H1 (cell line): Measurements from ENCODE around the gene SYNE4. TPM values are rescaled to one million over a fixed set of nuclear protein-coding genes. Genes with fewer than 3 reads are reported as not detected.

Experiments used
- CTCF ChIA-PET: fragments of 300-600 bp; sonication (Branson Sonifier 250); formaldehyde crosslinking; loops from one replicate; lab custom pipeline; 2021; ENCODE audit not compliant: partially characterized antibody; lab: Charles Lee
- POLR2A ChIA-PET: fragments of 300-600 bp; sonication (Branson Sonifier 250); formaldehyde crosslinking; loops from one replicate; lab custom pipeline; 2021; ENCODE audit warnings: inconsistent platforms; ENCODE audit not compliant: partially characterized antibody; lab: Charles Lee
- DNase-seq, 2 experiments: peaks; one replicate each; pipeline versions ENCODE4 v3.0.0 to v3.0.0-alpha.2; 2010 to 2022; ENCODE audit warnings: low spot score in 2 of 2, low read depth in 1 of 2, mixed read lengths in 1 of 2
- FAIRE-seq: peaks from 2 replicates; lab custom pipeline; 2011; peaks lifted over from hg19 to GRCh38; lab: Jason Lieb, UNC
- H2AFZ ChIP-seq: 2 replicates; pipeline ENCODE4 v1.8.1; 2012; ENCODE audit warnings: low read length, inconsistent platforms
- H2AK5ac ChIP-seq: 2 replicates; pipeline ENCODE4 v1.6.1; 2013; ENCODE audit warnings: low read depth, low read length
- H2BK120ac ChIP-seq: replicated peaks from 2 replicates; pipeline ENCODE3; 2013; ENCODE audit warnings: low read depth, low read length, inconsistent platforms
- H2BK12ac ChIP-seq: 2 replicates; pipeline ENCODE4 v1.6.1; 2013; ENCODE audit warnings: low read depth, low read length
- H2BK15ac ChIP-seq: 2 replicates; pipeline ENCODE4 v1.6.1; 2013; ENCODE audit warnings: low read length
- H2BK20ac ChIP-seq: 2 replicates; pipeline ENCODE4 v1.6.1; 2013; ENCODE audit warnings: low read length
- H2BK5ac ChIP-seq: 2 replicates; pipeline ENCODE4 v1.6.1; 2013; ENCODE audit warnings: low read depth, low read length
- H3K14ac ChIP-seq: 2 replicates; pipeline ENCODE4 v1.6.1; 2013; ENCODE audit warnings: inconsistent platforms; ENCODE audit not compliant: insufficient read length
- H3K18ac ChIP-seq: 2 replicates; pipeline ENCODE4 v1.6.1; 2013; ENCODE audit warnings: low read length; ENCODE audit errors: extremely low read depth
- H3K23ac ChIP-seq: 2 replicates; pipeline ENCODE4 v1.6.1; 2013; ENCODE audit warnings: inconsistent platforms; ENCODE audit not compliant: insufficient read length
- H3K23me2 ChIP-seq: 2 replicates; pipeline ENCODE4 v1.6.1; 2013; ENCODE audit warnings: low read depth, low read length
- H3K27ac ChIP-seq: 2 replicates; pipeline ENCODE4 v1.6.1; 2011; ENCODE audit warnings: low read depth, low read length, inconsistent platforms
- H3K27me3 ChIP-seq, 4 experiments: replicated peaks in 1 of 4; 1 replicate in 1 of 4; 2 replicates in 3 of 4; pipeline versions ENCODE4 v1.6.1 to v1.8.1; 2011 to 2013; ENCODE audit warnings: low read length in 3 of 4, mild to moderate bottlenecking in 3 of 4, inconsistent platforms in 2 of 4, mixed read lengths in 2 of 4, moderate library complexity in 1 of 4; ENCODE audit not compliant: control insufficient read depth in 3 of 4, insufficient read depth in 3 of 4; ENCODE audit errors: extremely low read depth in 1 of 4
- H3K36me3 ChIP-seq, 4 experiments: 2 replicates each; pipeline versions ENCODE4 v1.6.1 to v1.8.1; 2011 to 2013; ENCODE audit warnings: mild to moderate bottlenecking in 4 of 4, low read length in 3 of 4, moderate library complexity in 2 of 4, control low read depth in 1 of 4, inconsistent platforms in 1 of 4; ENCODE audit not compliant: insufficient read depth in 4 of 4, control insufficient read depth in 2 of 4
- H3K4ac ChIP-seq: replicated peaks from 2 replicates; pipeline ENCODE3; 2013; ENCODE audit warnings: low read length, low read depth, mixed read lengths, inconsistent platforms; ENCODE audit not compliant: insufficient read length
- H3K4me1 ChIP-seq, 4 experiments: replicated peaks in 1 of 4; 1 replicate in 1 of 4; 2 replicates in 3 of 4; pipeline versions ENCODE4 v1.6.1 to v1.8.1; 2011 to 2013; ENCODE audit warnings: low read length in 3 of 4, inconsistent platforms in 2 of 4, mixed read lengths in 1 of 4; ENCODE audit not compliant: insufficient read depth in 4 of 4, control insufficient read depth in 3 of 4
- H3K4me2 ChIP-seq, 2 experiments: 2 replicates each; pipeline versions ENCODE4 v1.6.1 to v1.8.1; 2011 to 2013; ENCODE audit warnings: low read depth in 2 of 2, low read length in 2 of 2, control low read depth in 1 of 2, inconsistent platforms in 1 of 2, mild to moderate bottlenecking in 1 of 2; ENCODE audit not compliant: insufficient read depth in 1 of 2
- H3K4me3 ChIP-seq, 4 experiments: fragments of 200-600, 300-600 bp in 1 of 4; sonication (generic), shearing (Covaris generic), sonication (Bioruptor Twin) in 1 of 4; 2 replicates each; pipeline versions ENCODE4 v1.5.1 to v1.8.1; 2011 to 2016; ENCODE audit warnings: low read length in 4 of 4, low read depth in 3 of 4, control low read depth in 2 of 4, inconsistent platforms in 2 of 4, mild to moderate bottlenecking in 2 of 4, mixed read lengths in 1 of 4, moderate library complexity in 1 of 4; ENCODE audit not compliant: insufficient read depth in 2 of 4; ENCODE audit errors: extremely low read depth in 1 of 4
- H3K56ac ChIP-seq: replicated peaks from 2 replicates; pipeline ENCODE3; 2013; ENCODE audit warnings: low read depth, mild to moderate bottlenecking, mixed read lengths, low read length, inconsistent platforms; ENCODE audit not compliant: insufficient read length
- H3K79me1 ChIP-seq: 2 replicates; pipeline ENCODE4 v1.6.1; 2013; ENCODE audit warnings: low read depth, low read length, control low read depth
- H3K79me2 ChIP-seq, 2 experiments: 2 replicates each; pipeline versions ENCODE4 v1.6.1 to v1.8.1; 2012 to 2013; ENCODE audit warnings: low read length in 2 of 2, mild to moderate bottlenecking in 2 of 2, inconsistent platforms in 1 of 2; ENCODE audit not compliant: insufficient read depth in 2 of 2, control insufficient read depth in 1 of 2
- H3K9ac ChIP-seq, 4 experiments: replicated peaks in 1 of 4; 1 replicate in 1 of 4; 2 replicates in 3 of 4; pipeline versions ENCODE4 v1.6.1 to v1.8.1; 2011 to 2013; ENCODE audit warnings: low read depth in 3 of 4, low read length in 3 of 4, control low read depth in 2 of 4, mild to moderate bottlenecking in 2 of 4, moderate library complexity in 2 of 4, inconsistent platforms in 1 of 4; ENCODE audit errors: extremely low read depth in 1 of 4
- H3K9me3 ChIP-seq, 2 experiments: 2 replicates each; pipeline versions ENCODE4 v1.6.1 to v1.8.1; 2012 to 2013; ENCODE audit warnings: mild to moderate bottlenecking in 2 of 2, moderate library complexity in 2 of 2, control low read depth in 1 of 2, inconsistent platforms in 1 of 2, low read depth in 1 of 2, low read length in 1 of 2, mixed read lengths in 1 of 2; ENCODE audit not compliant: insufficient read depth in 2 of 2
- H4K20me1 ChIP-seq, 2 experiments: replicated peaks in 1 of 2; 2 replicates each; pipeline versions ENCODE3 to v1.8.1; 2011 to 2013; ENCODE audit warnings: inconsistent platforms in 2 of 2, low read length in 2 of 2, mild to moderate bottlenecking in 1 of 2; ENCODE audit not compliant: insufficient read depth in 2 of 2, control insufficient read depth in 1 of 2
- H4K5ac ChIP-seq: 2 replicates; pipeline ENCODE4 v1.6.1; 2013; ENCODE audit warnings: low read length, low read depth, mixed read lengths, inconsistent platforms; ENCODE audit not compliant: insufficient read length
- H4K8ac ChIP-seq: 2 replicates; pipeline ENCODE4 v1.8.0; 2013; ENCODE audit warnings: mild to moderate bottlenecking, moderate library complexity, low read length, inconsistent platforms; ENCODE audit not compliant: insufficient read depth; ENCODE audit errors: extremely low read depth
- H4K91ac ChIP-seq: replicated peaks from 2 replicates; pipeline ENCODE3; 2013; ENCODE audit warnings: low read length, mixed read lengths, inconsistent platforms; ENCODE audit not compliant: insufficient read length
- CBX8 ChIP-seq: fragments of 300-800, 300-1000 bp; sonication (generic); IDR thresholded peaks from 2 replicates; pipeline ENCODE4 v1.7.1; 2016; ENCODE audit warnings: low read depth, low read length, borderline replicate concordance
- E2F6 ChIP-seq: IDR thresholded peaks from 2 replicates; pipeline ENCODE4 v1.6.1; 2012; ENCODE audit warnings: inconsistent platforms
- HDAC6 ChIP-seq: IDR thresholded peaks from one replicate; pipeline ENCODE4 v1.7.1; 2012; ENCODE audit warnings: low read depth, mild to moderate bottlenecking, inconsistent platforms, low read length, moderate library complexity
- MAX ChIP-seq: IDR thresholded peaks from 2 replicates; pipeline ENCODE4 v1.6.1; 2012; ENCODE audit warnings: inconsistent platforms
- TAF7 ChIP-seq: optimal IDR thresholded peaks from 2 replicates; pipeline ENCODE3; 2011; ENCODE audit warnings: low read depth, mild to moderate bottlenecking, inconsistent platforms, low read length, moderate library complexity, borderline replicate concordance
- USF2 ChIP-seq: IDR thresholded peaks from 2 replicates; pipeline ENCODE4 v1.6.1; 2011; ENCODE audit warnings: low read length, improper control_type of control experiment
- YY1 ChIP-seq: IDR thresholded peaks from 2 replicates; pipeline ENCODE4 v1.6.1; 2011; ENCODE audit warnings: low read depth, mild to moderate bottlenecking, low read length
- WGBS, 2 experiments: shearing (Covaris generic) in 1 of 2; methylation state at CpG; one replicate each; pipeline versions ENCODE4 v1.1.6 to v1.1.7; 2013 to 2015; ENCODE audit warnings: low lambda C conversion rate in 2 of 2, mixed read lengths in 2 of 2, inconsistent platforms in 1 of 2, low coverage in 1 of 2, missing lambda C conversion rate in 1 of 2; ENCODE audit not compliant: insufficient replicate concordance in 2 of 2, insufficient coverage in 1 of 2, insufficient read length in 1 of 2; ENCODE audit errors: extremely low coverage in 1 of 2, missing lambda C conversion rate in 1 of 2; 5-methylcytosine and 5-hydroxymethylcytosine counted together
- polyA plus RNA-seq, 7 experiments: library from polyadenylated mRNA; depleted of rRNA in 3 of 7; stranded (reverse) in 5 of 7; unstranded in 2 of 7; fragments of >200 nt in 5 of 7; fragments of 200-250 nt in 2 of 7; gene quantifications; 1 replicate in 5 of 7; 2 replicates in 1 of 7; 4 replicates in 1 of 7; pipeline versions ENCODE4 v1.2.1 to v1.2.3, GENCODE V29; 2011 to 2013; ENCODE audit warnings: missing spikeins in 2 of 7, mixed read lengths in 2 of 7
- total RNA-seq: library from RNA; stranded (reverse); fragmentation: NEBNext Ultra II Directional; extraction: Animal tissue kit (Norgen Biotek cat#: 25700); gene quantifications from 2 replicates; pipeline ENCODE4 v1.2.1, GENCODE V29; 2021

The SYNE4 gene
- total and polyA plus RNA-seq, 2 of the 8 experiments (the other 6 are each of a cell fraction or from before 2014, with no cell fraction given), result 20.8 to 22.6 TPM

- 49% methylated on average over 8 of the region's 8 CpGs; no CpG with 5 or more reads in 1 of the 2 experiments for WGBS, 2 experiments
- Histone ChIP-seq H3K23me2 (peaks cover 4% of the 10 kb centered on the region; the same call in 1 of the 2 replicates), H3K27me3 (peaks cover 0 to 16% (median 13%) of the 10 kb centered on the region in 4 experiments; a peak in 5 of 7 replicates), H4K8ac (no peak overlapping the region), H2BK15ac (no peak overlapping the region), H4K91ac (no peak overlapping the region), H3K4me1 (0 out of 7 replicates have a peak, but pooled peaks cover 0 to 4% (median 0%) of the 10 kb centered on the region in 4 experiments), H3K9ac (no peak overlapping the region; a peak in 1 of 7 replicates), H3K9me3 (no peaks in the 10 kb centered on the region; a peak in 1 of 4 replicates), H3K56ac (no peak overlapping the region), H2BK120ac (no peak overlapping the region), H3K79me1 (no peaks in the 10 kb centered on the region), H3K4me3 (peak overlapping the region; percentile 23 to 58 (median 33)), H4K20me1 (no peaks in the 10 kb centered on the region), H2BK5ac (no peak overlapping the region)
- DNase-seq, result no peak
- POLR2A ChIA-PET, result no interaction called here
- TF ChIP-seq TAF7, result no peak
- no peak for TF ChIP-seq MAX
- TF ChIP-seq USF2, result no peak
- TF ChIP-seq CBX8, result no peak
- TF ChIP-seq HDAC6, result no peak
- TF ChIP-seq E2F6, result no peak
- no peak for TF ChIP-seq YY1
- TF ChIP-seq, all 59 proteins: peak for 0
- Histone ChIP-seq H2BK12ac (no peak overlapping the region), H2AFZ (no peak overlapping the region), H3K27ac (no peak overlapping the region), H3K79me2 (no peaks in the 10 kb centered on the region), H3K14ac (no peak overlapping the region), H2BK20ac (no peak overlapping the region), H3K4ac (no peak overlapping the region), H3K4me2 (peak overlapping the region; percentile 54 to 70), H4K5ac (no peak overlapping the region), H3K36me3 (no peaks in the 10 kb centered on the region), H2AK5ac (no peak overlapping the region), H3K23ac (no peak overlapping the region), H3K18ac (no peak overlapping the region)
- FAIRE-seq, result no peak
- CTCF ChIA-PET, result interaction anchor here (0.8 to 3.0 kb wide), 5 partner anchors 9 to 176 kb away, joined by 3 to 15 read pairs (median 4); no protein-coding TSS in a partner anchor
Measured at GRCh38 chr19:35987571-35987896, 21.1 kb downstream of the SYNE4 start.
